Measurements from ENCODE around the gene DENND1A.
"Not testable (repeated sequence)": the region's sequence is repeated elsewhere in the genome, so short reads cannot be mapped to it uniquely, and the experiment has no call there.

The DENND1A gene

DNA sequence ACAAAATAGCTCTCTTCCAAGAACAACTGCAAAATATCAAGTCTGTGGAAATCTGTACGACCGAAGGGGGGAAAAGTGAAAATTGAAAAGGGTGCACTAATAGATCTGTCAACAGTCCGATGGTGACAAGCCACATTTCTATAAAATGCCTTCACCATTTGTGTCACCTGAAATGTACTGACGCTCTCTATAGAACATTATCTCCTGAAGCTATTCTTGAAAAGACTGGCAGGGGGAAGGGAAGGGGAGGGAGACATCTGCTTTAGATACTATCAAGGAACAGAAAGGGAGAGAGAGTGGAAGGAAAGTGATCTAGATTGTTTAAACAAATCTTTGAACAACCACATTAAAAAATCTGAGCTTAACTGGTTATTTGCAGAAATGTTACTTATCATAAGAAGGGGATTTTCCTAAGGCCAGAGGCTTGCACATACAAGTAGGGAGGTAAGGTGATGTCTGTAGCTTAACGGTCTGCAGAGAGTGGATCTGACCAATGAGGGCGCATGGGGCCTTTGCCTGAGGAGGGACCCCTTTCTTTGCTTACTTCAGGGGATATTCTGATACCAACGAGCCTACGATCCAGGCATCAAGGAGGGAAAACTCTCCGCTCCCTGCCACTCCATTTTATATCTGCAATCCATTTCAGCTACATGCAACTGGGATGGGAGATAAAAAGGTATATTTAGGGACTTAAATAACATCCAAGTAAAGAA is 481.8 kb downstream of the DENND1A start:
- in situ Hi-C loops (cut with HindIII; ENCODE audit: low sequenced_read_pairs) = no loop called here

GRCh38 chr9:123445981-123446610 is 483.8 kb downstream of the DENND1A start:
- in situ Hi-C loops (cut with HindIII; ENCODE audit: low sequenced_read_pairs) = no loop called here

DNA sequence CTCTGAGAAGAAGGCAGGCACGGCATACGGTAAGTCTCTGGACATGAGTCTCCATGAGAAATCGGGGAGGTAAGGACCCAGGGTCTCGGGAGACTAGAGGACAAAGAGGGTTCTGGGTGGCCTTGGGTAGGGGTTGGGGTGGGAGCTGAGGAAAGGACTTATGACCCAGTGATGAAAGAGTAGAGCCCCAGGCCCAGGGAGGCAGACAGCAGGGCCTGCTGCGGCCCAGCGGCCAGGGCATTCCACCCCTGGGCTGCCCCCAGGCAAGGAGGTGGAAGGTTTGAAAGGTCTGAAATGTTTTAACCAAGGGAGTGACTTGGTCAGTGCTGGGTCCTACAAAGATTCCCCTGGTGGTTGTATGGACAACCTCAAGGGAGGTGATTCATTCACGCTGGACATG is 484.8 kb downstream of the DENND1A start:
- in situ Hi-C loops (cut with HindIII; ENCODE audit: low sequenced_read_pairs) = no loop called here

GRCh38 chr9:123441769-123442168 is 488.2 kb downstream of the DENND1A start:
- in situ Hi-C loops (cut with HindIII; ENCODE audit: low sequenced_read_pairs) = no loop called here

GRCh38 chr9:123440256-123440655 is 489.7 kb downstream of the DENND1A start:
- in situ Hi-C loops (cut with HindIII; ENCODE audit: low sequenced_read_pairs) = no loop called here

GRCh38 chr9:123438821-123439220 is 491.1 kb downstream of the DENND1A start:
- in situ Hi-C loops (cut with HindIII; ENCODE audit: low sequenced_read_pairs) = no loop called here

DNA sequence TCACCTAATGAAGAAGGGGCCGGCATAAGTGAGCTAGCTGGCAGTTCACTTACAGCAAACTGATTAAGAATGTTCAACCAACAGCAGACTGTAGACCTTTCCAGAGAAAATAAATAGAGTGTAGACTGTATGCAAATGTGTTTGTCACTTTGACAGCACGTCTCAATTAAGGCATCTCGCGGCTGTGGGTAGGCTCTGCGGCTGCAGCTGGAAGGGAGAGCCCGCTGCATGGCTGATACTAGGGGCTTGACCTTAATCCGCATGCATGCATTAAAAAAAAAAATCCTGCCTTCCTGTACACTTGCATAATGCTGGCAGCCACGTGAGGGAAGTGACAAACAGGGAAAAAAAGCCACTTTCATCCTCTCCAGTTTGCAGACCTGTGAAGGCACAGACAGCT is 491.6 kb downstream of the DENND1A start:
- in situ Hi-C loops (cut with HindIII; ENCODE audit: low sequenced_read_pairs) = no loop called here

- in situ Hi-C loops (cut with HindIII; ENCODE audit: low sequenced_read_pairs) = no loop called here
Measured at GRCh38 chr9:123437201-123437600, 492.7 kb downstream of the DENND1A start.

GRCh38 chr9:123435471-123435870 is 494.5 kb downstream of the DENND1A start:
- in situ Hi-C loops (cut with HindIII; ENCODE audit: low sequenced_read_pairs) = no loop called here

DNA sequence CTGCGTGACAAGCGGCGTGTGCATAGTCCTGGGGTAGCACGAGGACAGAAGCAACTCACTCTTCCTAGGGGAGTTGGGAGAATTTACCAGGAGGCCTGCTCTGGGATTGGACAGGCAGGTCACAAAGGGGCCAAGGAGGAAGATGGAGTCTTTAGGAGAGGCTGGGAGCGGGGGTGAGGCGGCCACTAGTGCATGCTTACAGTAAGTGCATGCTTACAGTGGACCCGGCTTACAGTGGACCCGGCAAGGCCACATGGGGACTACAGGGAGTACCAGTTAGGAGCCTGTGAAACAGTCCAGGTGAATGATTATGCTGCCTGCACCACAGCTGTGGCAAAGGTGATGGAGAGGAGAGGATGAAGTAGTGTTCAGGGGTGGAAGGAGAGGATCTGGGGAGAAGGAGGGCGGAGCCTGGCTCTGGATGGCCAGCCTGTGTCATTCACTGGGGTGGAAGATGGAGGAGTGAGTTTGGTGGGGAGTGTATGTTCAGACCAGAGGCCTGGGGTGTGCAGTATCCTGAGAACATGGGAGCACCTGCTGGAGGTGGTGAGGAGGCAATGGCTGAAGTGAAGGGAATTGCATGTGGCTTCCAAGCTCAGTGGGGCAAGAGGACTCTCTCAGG is 495.2 kb downstream of the DENND1A start:
- in situ Hi-C loops (cut with HindIII; ENCODE audit: low sequenced_read_pairs) = loop anchor here (5.0 kb wide), 2 partner anchors 38 to 88 kb away; no protein-coding TSS in a partner anchor

- in situ Hi-C loops (cut with HindIII; ENCODE audit: low sequenced_read_pairs) = loop anchor here (5.0 kb wide), 2 partner anchors 40 to 90 kb away; no protein-coding TSS in a partner anchor
Measured at GRCh38 chr9:123432331-123433236, 497.3 kb downstream of the DENND1A start.

- in situ Hi-C loops (cut with HindIII; ENCODE audit: low sequenced_read_pairs) = loop anchor here (5.0 kb wide), 2 partner anchors 41 to 91 kb away; no protein-coding TSS in a partner anchor
Measured at GRCh38 chr9:123431581-123431980, 498.3 kb downstream of the DENND1A start.

DNA sequence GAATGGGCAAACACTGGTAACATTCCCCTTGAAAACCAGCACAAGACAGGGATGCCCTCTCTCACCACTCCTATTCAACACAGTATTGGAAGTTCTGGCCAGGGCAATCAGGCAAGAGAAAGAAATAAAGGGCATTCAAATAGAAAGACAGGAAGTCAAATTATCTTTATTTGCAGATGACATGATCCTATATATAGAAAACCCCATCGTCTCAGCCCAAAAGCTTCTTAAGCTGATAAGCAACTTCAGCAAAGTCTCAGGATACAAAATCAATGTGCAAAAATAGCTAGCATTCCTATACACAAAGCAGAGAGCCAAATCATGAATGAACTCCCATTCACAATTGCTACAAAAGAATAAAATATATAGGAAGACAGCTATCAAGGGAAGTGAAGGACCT is 501.5 kb downstream of the DENND1A start:
- in situ Hi-C loops (cut with HindIII; ENCODE audit: low sequenced_read_pairs) = not testable (repeated sequence)

GRCh38 chr9:123426406-123426805 is 503.5 kb downstream of the DENND1A start:
- in situ Hi-C loops (cut with HindIII; ENCODE audit: low sequenced_read_pairs) = no loop called here

DNA sequence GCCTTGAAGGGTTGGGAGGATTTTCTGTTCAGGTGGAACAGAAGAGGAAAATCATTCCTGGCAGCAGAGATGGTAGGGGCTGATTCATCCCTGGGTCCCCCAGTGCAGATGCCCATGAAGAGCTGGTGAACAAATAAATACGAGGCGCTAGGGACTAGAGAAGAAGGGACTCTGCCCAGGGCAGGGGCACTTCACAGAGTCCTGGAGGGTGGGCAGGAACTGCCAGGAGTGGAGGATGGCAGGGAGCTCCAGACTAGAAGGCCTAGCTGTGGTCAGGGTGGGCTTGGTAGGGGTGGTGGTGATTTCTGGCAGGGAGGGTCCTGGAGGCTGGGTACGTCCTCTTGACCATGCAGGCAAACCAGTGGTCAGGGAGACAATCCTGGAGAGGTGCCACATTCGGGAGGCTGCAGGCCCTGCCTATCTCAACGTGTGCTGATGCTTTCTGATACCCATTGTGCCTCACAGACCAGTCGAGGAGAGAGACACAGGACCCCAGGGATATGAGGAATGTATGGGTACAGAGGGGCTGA is 504.0 kb downstream of the DENND1A start:
- in situ Hi-C loops (cut with HindIII; ENCODE audit: low sequenced_read_pairs) = no loop called here

GRCh38 chr9:123425261-123425821 is 504.6 kb downstream of the DENND1A start:
- in situ Hi-C loops (cut with HindIII; ENCODE audit: low sequenced_read_pairs) = no loop called here

DNA sequence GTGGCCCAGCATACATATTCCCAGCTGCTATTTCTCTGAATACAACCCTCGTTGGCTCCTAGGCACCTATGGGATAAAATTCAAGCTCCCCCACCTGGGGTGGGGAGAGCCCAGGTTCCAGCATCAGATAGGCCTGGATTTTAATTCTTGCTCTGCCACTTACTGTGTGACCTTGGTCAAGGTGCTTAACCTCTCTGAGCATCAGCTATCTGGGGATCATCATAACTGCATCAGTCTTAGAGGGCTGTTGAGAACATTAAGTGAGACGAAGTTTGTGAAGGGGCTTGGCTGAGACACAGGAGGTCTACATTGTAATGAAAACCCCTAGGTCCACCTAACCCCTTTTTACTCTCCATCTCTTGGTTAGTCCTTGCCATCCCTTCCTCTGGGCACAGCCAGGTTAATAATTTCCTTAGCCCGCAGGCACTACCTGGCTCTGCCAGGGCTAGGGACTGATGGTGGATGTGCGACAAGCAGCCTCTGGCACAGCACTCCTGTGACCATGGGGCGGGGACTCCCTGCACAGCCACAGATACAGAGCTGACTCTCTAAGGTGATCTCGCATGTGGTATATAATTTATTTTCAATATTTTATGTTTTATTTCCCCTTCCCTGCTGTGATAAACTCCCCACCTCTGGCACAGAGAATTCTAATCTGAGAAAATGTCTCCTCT is 505.2 kb downstream of the DENND1A start:
- in situ Hi-C loops (cut with HindIII; ENCODE audit: low sequenced_read_pairs) = no loop called here

GRCh38 chr9:123424131-123424530 is 505.8 kb downstream of the DENND1A start:
- in situ Hi-C loops (cut with HindIII; ENCODE audit: low sequenced_read_pairs) = no loop called here

DNA sequence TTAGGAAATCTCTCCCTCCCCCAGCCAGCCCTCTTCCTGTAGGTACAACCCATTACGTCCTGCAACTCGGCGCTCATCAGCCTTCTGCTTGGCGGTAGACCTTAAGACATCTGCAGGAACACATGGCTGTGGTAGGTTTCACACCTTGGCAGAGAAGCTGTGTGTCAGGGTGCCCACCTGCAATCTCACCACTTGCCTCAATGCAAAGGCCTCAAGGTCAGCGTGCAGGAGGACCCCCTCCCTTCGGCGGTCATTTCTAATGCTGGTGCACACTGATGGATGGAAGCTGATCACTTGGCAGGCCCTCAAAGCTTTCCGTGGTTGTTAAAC is 506.6 kb downstream of the DENND1A start:
- in situ Hi-C loops (cut with HindIII; ENCODE audit: low sequenced_read_pairs) = no loop called here

Measured in endothelial cell of hepatic sinusoid (primary cell).